GM21390 (cell line): ENCODE results near the gene PTGFRN.

Experiments used
- ATAC-seq: cut with Tn5 transposase; IDR thresholded peaks from one replicate; pipeline ENCODE4 v1.9.1; 2021; ENCODE audit not compliant: unreplicated experiment

Gene PTGFRN

GRCh38 chr1:117029685-117030084 is 120.0 kb downstream of the PTGFRN start:
- ATAC-seq: no peak

DNA sequence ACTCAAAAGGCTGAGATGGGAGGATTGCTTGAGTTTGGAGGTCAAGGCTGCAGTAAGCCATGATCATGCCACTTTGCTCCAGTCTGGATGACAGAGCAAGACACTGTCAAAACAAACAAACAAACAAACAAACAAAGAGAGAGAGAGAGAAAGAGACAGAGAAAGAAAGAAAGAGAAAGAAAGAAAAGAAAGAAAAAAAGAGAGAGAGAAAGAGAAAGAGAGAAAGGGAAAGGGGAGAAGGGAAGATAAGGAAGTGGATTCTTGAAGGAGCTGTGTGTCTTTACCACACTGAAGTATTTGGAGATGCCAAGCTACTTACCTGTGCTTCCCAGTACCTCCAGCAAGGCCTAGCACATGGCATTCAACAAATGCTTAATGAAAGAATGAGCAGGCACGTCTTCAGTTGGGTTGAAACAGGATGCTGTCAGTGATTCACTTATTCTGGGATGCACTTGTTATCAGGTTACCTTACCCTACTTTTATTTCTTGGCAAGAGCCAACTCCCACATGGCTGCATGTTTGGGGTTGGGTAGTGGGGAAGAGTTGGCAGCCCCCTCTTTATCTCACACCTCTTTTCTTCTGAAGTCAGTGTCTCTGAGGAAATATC is 120.7 kb downstream of the PTGFRN start:
- no peak for ATAC-seq

DNA sequence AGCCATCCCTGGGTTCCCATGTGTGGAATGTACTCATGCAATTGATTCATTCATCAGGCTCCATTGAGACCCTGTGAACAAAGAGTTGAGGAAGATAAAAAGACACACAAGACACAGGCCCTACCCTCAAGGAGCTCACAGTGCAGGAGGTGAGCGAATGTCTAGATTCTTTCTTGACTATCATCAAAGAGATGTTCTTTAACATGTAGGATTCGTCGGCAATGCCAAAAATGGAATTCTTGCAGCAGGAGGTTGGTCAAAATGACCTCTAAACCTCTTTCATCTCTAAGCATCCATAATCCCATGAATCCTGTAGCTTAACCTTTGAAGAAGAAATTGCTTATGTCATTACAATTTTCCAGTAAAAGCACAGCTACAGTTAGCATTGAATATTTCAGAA is 122.5 kb downstream of the PTGFRN start:
- ATAC-seq: no peak

- no peak for ATAC-seq
These were observed 123.2 kb downstream of the PTGFRN start for GRCh38 chr1:117032681-117033539.

DNA sequence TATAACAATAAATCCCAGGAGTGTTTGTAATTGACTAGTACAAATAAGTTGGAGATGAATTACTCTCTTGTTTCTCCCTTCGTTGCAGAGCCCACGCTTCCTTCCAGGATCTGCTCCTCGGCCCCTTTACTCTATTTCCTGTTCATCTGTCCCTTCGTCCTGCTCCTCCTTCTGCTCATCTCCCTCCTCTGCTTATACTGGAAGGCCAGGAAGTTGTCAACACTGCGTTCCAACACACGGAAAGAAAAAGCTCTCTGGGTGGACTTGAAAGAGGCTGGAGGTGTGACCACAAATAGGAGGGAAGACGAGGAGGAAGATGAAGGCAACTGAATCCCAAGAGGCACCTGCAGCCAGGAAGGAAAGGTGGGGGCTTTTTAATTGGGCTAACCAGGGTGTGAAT is 124.1 kb downstream of the PTGFRN start:
- ATAC-seq: no peak

DNA sequence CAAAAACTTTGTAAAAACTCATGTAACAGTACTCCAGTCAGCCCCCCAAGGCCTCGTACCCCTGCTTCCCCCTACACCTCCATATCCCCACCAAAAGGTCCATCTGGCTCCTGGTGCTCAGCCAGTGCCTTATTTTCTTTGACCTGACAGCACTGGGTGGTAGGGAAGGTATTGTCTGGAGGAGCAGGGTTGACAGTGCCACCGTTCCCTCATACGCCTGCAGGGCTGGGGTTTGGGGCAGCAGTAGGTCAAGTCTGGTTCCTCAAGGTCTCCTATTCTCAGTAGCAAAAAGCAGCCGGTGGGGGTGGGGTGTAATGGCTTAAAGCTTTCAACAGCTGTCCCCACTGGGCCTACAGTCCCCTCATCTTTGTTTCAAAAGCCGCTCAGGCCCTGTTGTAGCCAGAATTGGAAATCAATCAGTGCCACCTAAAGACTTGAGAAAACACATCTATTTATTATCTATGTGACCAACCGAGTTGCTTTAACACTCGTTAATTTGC is 125.1 kb downstream of the PTGFRN start:
- ATAC-seq: no peak

DNA sequence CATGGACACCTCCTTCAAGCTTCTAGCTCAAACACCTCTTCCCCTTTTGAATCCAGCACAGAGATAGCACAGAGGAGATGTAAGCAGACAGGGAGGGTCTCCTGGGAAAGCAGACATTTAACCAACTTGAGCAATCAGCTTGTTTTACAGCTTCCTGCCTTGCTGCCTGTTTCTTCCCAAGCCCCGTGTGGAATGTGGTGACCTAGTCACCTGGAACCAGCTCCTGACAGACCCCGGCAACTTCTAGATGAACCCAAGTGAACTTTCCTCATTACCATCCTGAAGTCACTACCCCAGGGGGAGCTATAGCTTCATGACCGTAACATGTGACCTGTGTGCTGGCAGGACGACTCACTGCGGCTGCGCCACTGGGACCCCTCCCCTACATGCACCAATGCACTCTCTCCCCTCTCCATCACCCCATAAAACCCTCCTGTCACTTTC is 126.3 kb downstream of the PTGFRN start:
- ATAC-seq: no peak

- no peak for ATAC-seq
These were observed 128.1 kb downstream of the PTGFRN start for GRCh38 chr1:117037802-117038201.

DNA sequence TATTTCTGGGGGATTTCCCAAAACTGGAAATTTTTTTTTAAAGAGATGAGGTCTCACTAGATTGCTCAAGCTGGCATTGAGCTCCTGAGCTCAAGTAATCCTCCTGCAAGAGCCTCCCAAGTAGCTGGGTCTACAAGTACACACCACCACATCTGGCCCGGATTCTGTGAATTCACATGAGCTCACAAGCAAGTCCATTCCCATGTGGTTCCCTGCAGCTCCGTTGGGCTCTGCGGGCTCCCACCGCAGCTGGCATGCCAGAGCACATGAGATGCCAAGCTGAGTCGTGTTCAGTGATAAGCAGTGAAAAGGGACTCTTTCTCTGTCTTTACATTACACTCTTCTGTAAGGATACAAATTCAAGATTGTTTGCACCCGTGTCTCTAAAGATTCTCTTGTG is 128.5 kb downstream of the PTGFRN start:
- no peak for ATAC-seq
